Activated CD8-positive, alpha-beta memory T cell treated with anti-CD3 and anti-CD28 coated beads for 4 hours (primary cell): ENCODE measurements around the gene USP16.

Experiments used
- DNase-seq, 2 donors: peaks; one replicate each; pipeline ENCODE4 v3.0.0-alpha.2; 2020; ENCODE audit warnings: low read depth in 2 of 2

The USP16 gene

DNA sequence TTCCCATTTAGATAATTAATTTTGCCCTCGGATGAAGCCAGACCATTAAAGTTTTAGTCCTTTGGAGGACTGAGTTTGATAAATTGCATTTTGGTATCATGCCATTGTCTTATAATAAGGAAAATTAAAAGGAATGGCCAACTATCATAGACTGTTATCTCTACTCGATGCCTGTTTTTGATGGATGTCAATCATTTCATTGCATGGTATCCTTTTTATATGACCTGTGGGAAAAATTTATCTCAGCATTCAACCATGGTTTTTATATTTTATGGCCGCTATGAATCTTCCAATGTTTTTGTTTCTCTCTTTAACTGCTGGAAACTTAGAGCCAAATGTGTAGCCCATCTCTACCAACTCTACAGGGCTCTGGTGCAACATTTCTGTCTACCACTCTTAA, 58.8 kb downstream of the USP16 start:
- DNase-seq, result no peak

DNA sequence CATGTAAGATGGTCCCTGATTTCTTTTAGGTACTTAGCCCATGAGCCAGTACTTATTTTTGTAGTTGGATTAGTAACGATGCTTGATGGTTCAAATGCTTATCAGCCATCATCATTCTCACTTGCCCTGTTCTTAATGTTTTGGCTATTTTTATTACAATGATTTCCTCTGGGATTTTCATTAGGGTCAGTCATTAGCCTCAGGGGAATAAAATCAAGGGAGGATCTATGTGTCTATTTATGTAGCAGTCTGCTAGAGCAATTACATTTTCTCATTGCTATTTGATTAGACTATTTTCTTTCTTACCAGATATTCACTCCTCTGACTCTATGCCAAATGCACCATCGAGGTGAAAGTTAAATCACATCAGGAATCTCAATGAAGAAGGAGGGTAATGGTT, 59.9 kb downstream of the USP16 start:
- no peak for DNase-seq

DNA sequence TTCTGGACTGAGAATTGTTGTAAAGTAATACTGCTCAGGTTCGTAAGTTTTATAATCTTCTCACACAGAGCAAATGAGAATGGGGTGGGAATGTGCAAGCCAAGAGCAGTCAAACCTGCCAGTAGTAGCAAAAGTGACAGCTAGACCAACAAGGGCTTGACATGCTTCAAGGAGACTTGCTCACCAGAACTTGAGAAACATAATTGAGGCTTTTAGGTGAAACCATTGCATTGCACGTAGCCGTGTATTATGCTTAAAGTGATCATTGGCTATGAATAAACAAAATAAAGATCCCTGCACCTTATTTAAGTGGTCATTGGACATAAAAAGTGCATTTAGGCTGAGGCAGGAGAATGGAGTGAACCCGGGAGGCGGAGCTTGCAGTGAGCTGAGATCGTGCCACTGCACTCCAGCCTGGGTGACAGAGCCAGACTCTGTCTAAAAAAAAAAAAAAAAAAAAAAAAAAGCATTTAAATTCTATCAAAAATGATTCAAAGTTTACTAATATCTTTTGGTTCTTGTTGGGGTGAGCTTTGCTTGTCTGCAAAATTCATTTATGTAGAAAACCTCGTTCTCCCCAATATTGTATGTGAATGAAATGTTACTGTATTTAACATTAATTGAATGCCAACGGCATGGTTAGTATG, 60.8 kb downstream of the USP16 start:
- DNase-seq, result no peak

DNA sequence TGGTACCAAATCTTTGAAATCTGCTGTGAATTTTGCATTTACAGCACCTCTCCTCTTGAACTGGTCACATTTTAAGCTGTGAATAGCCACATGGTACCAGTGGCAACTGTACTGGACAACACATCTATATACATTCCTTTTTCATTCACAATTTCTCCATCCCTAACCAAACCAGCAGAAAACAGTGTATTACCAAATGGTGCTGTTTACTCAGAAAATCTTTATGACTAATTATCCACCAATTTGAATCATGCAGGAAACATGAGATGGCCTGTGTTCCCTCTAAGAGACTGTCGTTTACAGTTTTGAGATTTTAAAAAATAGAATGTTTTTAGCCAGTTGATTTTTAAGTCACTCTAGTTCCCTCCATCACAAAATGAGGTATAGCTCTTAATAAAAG, 66.6 kb downstream of the USP16 start:
- no peak for DNase-seq

DNA sequence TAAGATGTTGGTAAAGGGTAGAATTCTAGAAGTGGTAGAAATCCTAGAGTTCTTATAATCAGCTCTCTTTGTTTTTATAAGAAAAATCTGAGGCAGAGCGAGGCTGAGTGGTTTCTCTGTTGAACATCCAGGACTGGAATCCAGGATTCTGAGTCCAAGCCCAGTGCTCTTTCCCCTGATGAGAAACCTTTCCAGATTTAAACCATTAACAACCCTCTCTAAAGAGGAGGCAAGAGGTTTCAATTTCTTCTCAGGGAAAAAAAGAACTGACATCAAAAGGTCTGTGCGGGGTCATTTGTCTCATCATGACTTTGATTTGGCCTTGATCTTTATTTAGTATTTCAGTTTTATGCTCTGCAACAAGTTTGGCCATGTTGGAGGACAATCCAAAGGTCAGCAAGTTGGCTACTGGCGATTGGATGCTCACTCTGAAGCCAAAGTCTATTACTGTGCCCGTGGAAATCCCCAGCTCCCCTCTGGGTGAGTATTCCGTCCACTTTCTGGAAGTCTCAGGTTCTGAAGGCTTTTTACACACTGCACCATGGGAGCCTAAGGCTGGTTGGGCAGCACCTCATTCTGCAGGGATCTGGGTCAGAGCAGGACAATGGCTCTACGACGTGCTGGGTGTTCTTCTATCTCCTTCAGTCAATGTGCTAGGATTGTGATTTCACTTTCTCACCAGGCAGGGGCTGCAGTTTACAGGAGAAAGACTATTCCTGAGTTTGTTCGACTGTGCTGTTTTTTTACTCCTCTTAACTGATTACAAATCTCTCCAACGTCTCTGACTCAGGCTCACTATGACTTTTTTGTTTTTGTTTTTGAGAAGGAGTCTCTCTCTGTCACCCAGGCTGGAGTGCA, 67.9 kb downstream of the USP16 start:
- DNase-seq, result no peak

DNA sequence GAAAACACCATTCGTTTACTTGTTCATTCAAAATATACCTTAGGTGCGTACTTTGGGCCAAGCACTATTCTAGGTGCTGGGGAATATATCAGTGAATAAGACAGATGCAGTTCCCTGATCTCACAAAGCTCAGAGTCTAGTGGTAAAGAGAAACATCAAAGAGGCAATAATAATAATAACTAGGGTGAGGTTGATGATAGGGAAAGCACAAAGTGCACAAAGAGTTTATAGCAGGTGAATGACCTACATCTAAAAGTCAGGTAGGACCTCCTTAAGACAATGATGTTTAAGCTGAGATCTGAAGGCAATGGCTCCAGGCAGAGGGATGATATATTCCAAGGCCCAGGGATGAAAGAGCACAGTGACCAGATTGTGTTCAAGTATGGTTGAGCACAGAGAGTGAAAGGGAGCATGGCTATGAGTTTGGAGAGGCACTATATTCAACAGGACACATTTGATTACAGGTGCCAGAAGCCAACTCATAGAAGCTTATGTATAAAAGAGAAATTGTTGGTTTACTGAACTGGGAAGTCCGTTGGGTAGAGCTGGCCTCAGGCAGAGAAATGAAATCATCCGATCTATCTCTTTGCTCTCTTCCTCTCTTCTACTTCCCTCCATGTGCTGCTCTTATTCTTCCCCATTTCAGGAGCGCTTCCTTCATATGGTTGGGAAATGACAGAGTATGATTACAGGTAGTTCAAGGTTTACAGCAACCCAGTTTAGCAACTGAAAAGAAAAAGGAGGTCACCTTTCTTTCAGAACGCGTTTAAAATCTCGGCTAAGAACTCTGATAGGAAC, 71.9 kb downstream of the USP16 start:
- DNase-seq, result no peak

DNA sequence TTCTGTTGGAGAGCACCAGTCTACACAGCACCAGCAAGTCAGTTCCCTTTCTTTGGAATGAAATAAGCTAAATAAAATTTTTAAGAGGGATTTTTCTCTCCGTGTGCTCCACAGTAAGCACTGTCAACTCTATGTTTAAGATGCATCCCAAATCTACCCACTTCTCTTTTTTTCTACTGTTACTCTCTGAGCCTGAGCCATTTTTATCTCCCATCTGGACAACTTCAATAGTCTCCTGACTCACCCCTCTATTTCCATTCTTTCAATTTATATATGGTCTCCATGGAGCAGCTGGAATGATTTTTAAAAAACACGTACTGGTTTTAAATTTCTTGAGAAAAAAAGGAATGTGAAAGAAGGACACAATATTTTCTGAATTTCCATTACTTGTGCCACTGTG, 73.7 kb downstream of the USP16 start:
- no peak for DNase-seq

DNA sequence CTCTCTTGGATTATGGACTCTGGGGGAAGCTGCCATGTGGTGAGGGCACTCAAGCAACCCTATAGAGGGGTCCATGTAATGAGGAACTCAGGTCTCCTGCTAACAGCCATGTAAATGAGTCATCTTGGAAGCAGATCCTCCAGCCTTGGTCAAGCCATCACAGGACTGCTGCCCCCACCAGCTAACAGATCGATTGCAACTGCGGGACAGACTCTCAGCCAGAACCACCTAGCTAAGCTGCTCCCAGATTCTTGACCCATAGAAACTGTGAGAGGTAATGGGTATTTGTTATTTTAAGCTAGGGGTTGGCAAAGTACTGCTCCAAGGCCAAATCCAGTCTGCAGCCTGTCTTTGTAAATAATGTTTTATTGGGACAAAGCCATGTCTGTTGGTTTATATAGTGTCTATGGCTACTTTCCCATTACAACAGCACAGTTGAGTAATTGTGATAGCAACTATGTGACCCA, 78.4 kb downstream of the USP16 start:
- DNase-seq, result no peak
